GM23248 (cell line): ENCODE data around the gene SIPA1L3. TPM values are rescaled to one million over a fixed set of nuclear protein-coding genes. Genes with fewer than 3 reads are reported as not detected.

ENCODE experiments used
- DNase-seq: peaks from one replicate; pipeline ENCODE4 v3.0.0-alpha.2; 2015
- H2AFZ ChIP-seq: fragments of 200-600 bp; sonication (generic); 2 replicates; pipeline ENCODE4 v1.6.1; 2016; ENCODE audit warnings: antibody characterized with exemption
- H3F3A ChIP-seq: fragments of 200-600 bp; sonication (generic); 2 replicates; pipeline ENCODE4 v1.6.1; 2016; ENCODE audit warnings: mild to moderate bottlenecking, antibody characterized with exemption, mixed run types; ENCODE audit not compliant: insufficient read depth
- H3K27ac ChIP-seq: fragments of 200-600 bp; sonication (generic); 2 replicates; pipeline ENCODE4 v1.5.1; 2016; ENCODE audit warnings: mild to moderate bottlenecking
- H3K27me3 ChIP-seq: fragments of 200-600 bp; sonication (generic); replicated peaks from 2 replicates; pipeline ENCODE4 v1.6.1; 2016; ENCODE audit warnings: mild to moderate bottlenecking; ENCODE audit not compliant: insufficient read depth
- H3K36me3 ChIP-seq: fragments of 200-600 bp; sonication (generic); 2 replicates; pipeline ENCODE4 v1.6.1; 2016; ENCODE audit warnings: low read depth, mild to moderate bottlenecking
- H3K4me1 ChIP-seq: fragments of 200-600 bp; sonication (generic); 2 replicates; pipeline ENCODE4 v1.6.1; 2016; ENCODE audit warnings: mild to moderate bottlenecking; ENCODE audit not compliant: insufficient read depth
- H3K4me2 ChIP-seq: fragments of 200-600 bp; sonication (generic); one replicate; pipeline ENCODE4 v1.6.1; 2016; ENCODE audit warnings: mild to moderate bottlenecking; ENCODE audit not compliant: unreplicated experiment
- H3K4me3 ChIP-seq: fragments of 200-600 bp; sonication (generic); 2 replicates; pipeline ENCODE4 v1.5.1; 2016; ENCODE audit warnings: mild to moderate bottlenecking
- H3K79me2 ChIP-seq: fragments of 200-600 bp; sonication (generic); 2 replicates; pipeline ENCODE4 v1.6.1; 2016; ENCODE audit warnings: mild to moderate bottlenecking; ENCODE audit not compliant: insufficient read depth
- H3K9ac ChIP-seq: fragments of 200-600 bp; sonication (generic); 2 replicates; pipeline ENCODE4 v1.6.1; 2016; ENCODE audit warnings: mild to moderate bottlenecking
- H3K9me2 ChIP-seq: fragments of 200-600 bp; sonication (generic); 2 replicates; pipeline ENCODE4 v1.6.1; 2016; ENCODE audit warnings: mixed run types, mild to moderate bottlenecking, moderate library complexity; ENCODE audit not compliant: insufficient read depth
- H3K9me3 ChIP-seq: fragments of 200-600 bp; sonication (generic); one replicate; pipeline ENCODE4 v1.6.1; 2017; ENCODE audit warnings: low read depth
- H4K20me1 ChIP-seq: fragments of 200-600 bp; sonication (generic); 2 replicates; pipeline ENCODE4 v1.6.0; 2016; ENCODE audit not compliant: insufficient read depth
- EZH2 ChIP-seq: fragments of 200-600 bp; sonication (generic); IDR thresholded peaks from 2 replicates; pipeline ENCODE4 v1.6.1; 2018; ENCODE audit warnings: antibody characterized with exemption, mild to moderate bottlenecking; ENCODE audit not compliant: insufficient read depth, poor library complexity, severe bottlenecking
- EZH2phosphoT487 ChIP-seq: fragments of 200-600 bp; sonication (generic); IDR thresholded peaks from 2 replicates; pipeline ENCODE4 v1.6.1; 2018; ENCODE audit warnings: antibody characterized with exemption, moderate library complexity, mild to moderate bottlenecking, low read depth; ENCODE audit not compliant: insufficient read depth
- whole genome bisulfite sequencing, 2 experiments: methylation state at CpG; one replicate each; pipeline ENCODE4 v1.1.6; 2015 to 2017; ENCODE audit warnings: low lambda C conversion rate in 2 of 2, low coverage in 1 of 2; ENCODE audit errors: missing lambda C conversion rate in 2 of 2; 5-methylcytosine and 5-hydroxymethylcytosine counted together
- in situ Hi-C: fragments of 300-500 bp; cut with MboI; formaldehyde crosslinking; loops from 2 replicates; pipeline ENCODE4 v1.15.0; 2020
- polyA plus RNA-seq: library from polyadenylated mRNA; unstranded; fragments of >200 nt; fragmentation: Nextera tagmentation; extraction: Ambion mirVana; gene quantifications from 2 replicates; pipeline ENCODE4 v1.2.1, GENCODE V29; 2016
- total RNA-seq: library from RNA; depleted of rRNA; stranded (reverse); fragments of >200 nt; shearing (Covaris generic); gene quantifications from 2 replicates; pipeline ENCODE4 v1.2.3, GENCODE V29; 2014

SIPA1L3 gene
- total and polyA plus RNA-seq, 2 experiments from 2014 or later, result 3.7 to 12.1 TPM

- Histone ChIP-seq H3K9ac (no peak overlapping the region), H3K4me2 (no peak overlapping the region), H3K9me2 (no peaks in the 10 kb centered on the region), H3K27ac (no peak overlapping the region), H3K4me1 (no peaks in the 10 kb centered on the region), H3K4me3 (no peak overlapping the region), H3K9me3 (no peaks in the 10 kb centered on the region), H4K20me1 (no peaks in the 10 kb centered on the region), H3F3A (0 out of 2 replicates have a peak, but pooled peaks cover 6% of the 10 kb centered on the region), H3K27me3 (no peaks in the 10 kb centered on the region), H3K36me3 (no peaks in the 10 kb centered on the region; the same call in 1 of the 2 replicates), H3K79me2 (no peaks in the 10 kb centered on the region), H2AFZ (no peak overlapping the region)
- in situ Hi-C loops, result no loop called here
- 85 to 88% methylated on average over 19 to 21 of the region's 21 CpGs for WGBS, 2 experiments
- peak; percentile 5 for DNase-seq
- no peak for TF ChIP-seq EZH2phosphoT487
- TF ChIP-seq EZH2, result no peak
Measured at GRCh38 chr19:38135150-38135998, 228.4 kb downstream of the SIPA1L3 start.

- DNase-seq, result no peak
- Histone ChIP-seq H3K27me3 (no peaks in the 10 kb centered on the region), H3K9me3 (no peaks in the 10 kb centered on the region), H3K9me2 (no peaks in the 10 kb centered on the region), H3K36me3 (no peaks in the 10 kb centered on the region), H3K4me2 (no peak overlapping the region), H3F3A (0 out of 2 replicates have a peak, but pooled peaks cover 6% of the 10 kb centered on the region), H3K27ac (no peak overlapping the region), H3K79me2 (no peaks in the 10 kb centered on the region), H4K20me1 (no peaks in the 10 kb centered on the region), H3K4me1 (no peaks in the 10 kb centered on the region), H2AFZ (no peak overlapping the region), H3K4me3 (no peak overlapping the region), H3K9ac (no peak overlapping the region)
- TF ChIP-seq EZH2phosphoT487 (no peak), EZH2 (no peak)
- 86% methylated on average over 6 of the region's 6 CpGs for WGBS, 2 experiments
- in situ Hi-C loops, result no loop called here
Measured at GRCh38 chr19:38139122-38139521, 232.1 kb downstream of the SIPA1L3 start.

GRCh38 chr19:38141108-38141507 lies 234.1 kb downstream of the SIPA1L3 start:
- no peaks in the 10 kb centered on the region for H3K4me1 ChIP-seq
- H3K27me3 ChIP-seq, result no peaks in the 10 kb centered on the region
- H4K20me1 ChIP-seq, result no peaks in the 10 kb centered on the region
- H3K9me2 ChIP-seq, result no peaks in the 10 kb centered on the region
- WGBS, 2 experiments, result 90 to 96% methylated on average over 13 of the region's 13 CpGs
- no peaks in the 10 kb centered on the region for H3K36me3 ChIP-seq
- in situ Hi-C loops, result no loop called here
- H2AFZ ChIP-seq, result no peak overlapping the region
- no peak overlapping the region for H3K4me2 ChIP-seq
- H3K4me3 ChIP-seq, result no peak overlapping the region
- no peak overlapping the region for H3K9ac ChIP-seq
- DNase-seq, result no peak
- H3K9me3 ChIP-seq, result no peaks in the 10 kb centered on the region
- H3K27ac ChIP-seq, result no peak overlapping the region
- H3K79me2 ChIP-seq, result no peaks in the 10 kb centered on the region
- TF ChIP-seq EZH2phosphoT487 (no peak), EZH2 (no peak)
- no peaks in the 10 kb centered on the region for H3F3A ChIP-seq

GRCh38 chr19:38142176-38143035 lies 235.4 kb downstream of the SIPA1L3 start:
- H3K9ac ChIP-seq, result no peak overlapping the region
- TF ChIP-seq EZH2 (no peak), EZH2phosphoT487 (no peak)
- H3K9me3 ChIP-seq, result no peaks in the 10 kb centered on the region
- peak; percentile 74 for DNase-seq
- H3K79me2 ChIP-seq, result no peaks in the 10 kb centered on the region
- H2AFZ ChIP-seq, result no peak overlapping the region
- no peaks in the 10 kb centered on the region for H3K4me1 ChIP-seq
- 48 to 49% methylated on average over 15 to 17 of the region's 17 CpGs for WGBS, 2 experiments
- H3F3A ChIP-seq, result no peaks in the 10 kb centered on the region
- no peak overlapping the region for H3K4me3 ChIP-seq
- H3K36me3 ChIP-seq, result peaks cover 2% of the 10 kb centered on the region; the same call in 1 of the 2 replicates
- no peaks in the 10 kb centered on the region for H3K9me2 ChIP-seq
- H4K20me1 ChIP-seq, result no peaks in the 10 kb centered on the region
- in situ Hi-C loops, result no loop called here
- no peak overlapping the region for H3K4me2 ChIP-seq
- H3K27ac ChIP-seq, result no peak overlapping the region
- no peaks in the 10 kb centered on the region for H3K27me3 ChIP-seq
